DMS153 treated with DMSO at 0.1 percent for 48 hours (cell line): ENCODE measurements around the gene ACAP1.
A peak's percentile ranks its signal among the peaks of the same experiment; 100 is the strongest.

Source experiments
- DNase-seq: peaks from one replicate; lab custom pipeline; 2025; ENCODE audit not compliant: unreplicated experiment; lab: John Stamatoyannopoulos, UW

The ACAP1 gene

GRCh38 chr17:7336240-7337175, at the start of gene ACAP1:
ACAP1 (plus strand) TSS chr17:7336529; CDS start chr17:7336735, 206 bp downstream.
- no peak for DNase-seq

GRCh38 chr17:7289256-7290032, 46.9 kb upstream of the ACAP1 start:
- DNase-seq: no peak

- DNase-seq: no peak
Measured at GRCh38 chr17:7290166-7290565, 46.2 kb upstream of the ACAP1 start.

DNA sequence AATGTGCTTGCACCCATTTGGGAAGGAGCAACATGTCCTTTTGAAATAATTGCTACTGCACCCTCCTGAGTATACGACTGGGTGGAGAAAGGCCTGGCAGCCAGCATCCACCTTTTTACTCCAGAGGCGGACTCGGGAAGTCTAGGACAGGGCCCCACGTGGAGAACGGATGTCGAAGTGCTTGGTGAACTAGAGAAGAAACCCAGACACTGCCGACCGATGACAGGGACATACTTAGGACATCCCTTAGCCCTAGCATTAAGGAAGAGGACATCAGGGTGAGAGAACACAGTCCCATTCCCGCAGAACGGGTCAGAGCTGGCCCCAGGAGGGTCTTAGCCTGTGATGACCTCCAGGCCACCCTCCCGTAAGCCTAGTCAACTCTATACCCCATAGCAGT, 45.6 kb upstream of the ACAP1 start:
- no peak for DNase-seq

GRCh38 chr17:7292194-7292593, 44.1 kb upstream of the ACAP1 start:
- DNase-seq: no peak

GRCh38 chr17:7292729-7293128, 43.6 kb upstream of the ACAP1 start:
- no peak for DNase-seq

- DNase-seq: no peak
Measured at GRCh38 chr17:7293159-7293558, 43.2 kb upstream of the ACAP1 start.

- peak; percentile 15 for DNase-seq
Measured at GRCh38 chr17:7293816-7294613, 42.3 kb upstream of the ACAP1 start.

DNA sequence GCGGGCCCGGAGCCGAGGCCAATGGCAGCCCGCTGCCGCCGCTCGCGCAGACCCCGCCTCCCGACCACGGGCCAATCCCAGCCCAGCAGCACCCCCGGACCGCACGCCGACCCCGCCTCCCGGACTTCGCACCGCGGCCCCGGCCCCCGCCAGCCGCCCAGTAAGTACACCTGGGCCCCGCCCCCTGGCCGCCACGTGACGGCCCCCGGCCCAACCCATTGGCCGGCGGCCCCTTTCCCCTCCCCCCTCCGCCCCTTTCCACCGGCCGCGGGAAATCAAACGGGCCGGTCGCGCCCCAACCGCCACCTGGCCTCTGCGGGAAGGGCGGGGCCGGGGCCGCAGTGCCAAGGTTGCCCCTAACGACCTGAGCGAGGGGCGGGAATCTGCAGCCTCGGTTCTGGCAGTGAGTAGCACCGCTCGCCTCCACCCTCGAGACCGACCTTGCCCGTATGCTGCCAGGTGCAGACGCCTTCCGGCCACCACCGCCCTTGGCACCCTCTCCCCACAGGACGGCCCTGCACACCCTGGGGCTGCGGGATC, 41.6 kb upstream of the ACAP1 start, which contains the start of gene YBX2:
Gene YBX2, minus strand, starts transcription at position 26 of the 540 bp plus-strand sequence. CDS start 139 bp downstream, outside the sequence.
- DNase-seq: peak; percentile 76

DNA sequence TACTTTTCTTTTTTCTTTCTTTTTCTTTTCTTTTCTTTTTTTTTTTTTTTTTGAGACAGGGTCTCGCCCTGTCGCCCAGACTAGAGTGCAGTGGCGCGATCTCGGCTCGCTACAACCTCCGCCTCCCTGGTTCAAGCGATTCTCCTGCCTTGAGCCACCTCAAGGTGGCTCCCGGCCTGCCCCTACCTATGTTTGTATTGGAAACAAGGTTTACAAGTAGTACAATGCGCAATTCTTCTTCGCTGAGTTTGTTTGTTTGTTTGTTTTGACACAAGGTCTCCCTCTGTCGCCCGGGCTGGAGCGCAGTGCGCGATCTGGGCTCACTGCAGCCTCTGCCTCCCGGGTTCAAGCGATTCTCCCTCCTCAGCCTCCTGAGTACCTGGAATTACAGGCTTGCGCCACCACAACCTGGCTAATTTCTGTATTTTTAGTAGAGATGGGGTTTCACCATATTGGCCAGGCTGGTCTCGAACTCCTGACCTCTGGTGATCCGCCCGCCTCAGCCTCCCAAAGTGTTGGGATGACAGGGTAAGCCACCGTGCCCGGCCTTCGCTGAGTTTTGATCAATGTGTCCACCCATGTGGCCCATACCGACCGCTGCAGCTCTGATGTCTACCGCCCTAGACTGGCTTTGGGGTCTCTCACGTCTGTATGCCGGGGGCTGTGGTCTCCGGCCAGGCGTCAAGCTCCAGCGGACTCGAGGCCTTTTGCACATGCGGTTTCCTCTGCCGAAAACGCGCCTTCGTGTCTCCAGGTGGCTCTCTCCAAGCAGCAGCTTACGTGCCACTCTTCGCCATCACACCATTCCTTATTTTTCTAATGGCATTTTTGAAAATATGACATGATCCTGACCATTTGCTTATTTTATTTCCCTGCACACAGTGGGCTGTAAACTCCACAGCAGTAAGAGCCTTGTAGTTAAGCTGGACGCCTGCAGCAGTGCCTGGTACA, 40.8 kb upstream of the ACAP1 start:
- no peak for DNase-seq

DNA sequence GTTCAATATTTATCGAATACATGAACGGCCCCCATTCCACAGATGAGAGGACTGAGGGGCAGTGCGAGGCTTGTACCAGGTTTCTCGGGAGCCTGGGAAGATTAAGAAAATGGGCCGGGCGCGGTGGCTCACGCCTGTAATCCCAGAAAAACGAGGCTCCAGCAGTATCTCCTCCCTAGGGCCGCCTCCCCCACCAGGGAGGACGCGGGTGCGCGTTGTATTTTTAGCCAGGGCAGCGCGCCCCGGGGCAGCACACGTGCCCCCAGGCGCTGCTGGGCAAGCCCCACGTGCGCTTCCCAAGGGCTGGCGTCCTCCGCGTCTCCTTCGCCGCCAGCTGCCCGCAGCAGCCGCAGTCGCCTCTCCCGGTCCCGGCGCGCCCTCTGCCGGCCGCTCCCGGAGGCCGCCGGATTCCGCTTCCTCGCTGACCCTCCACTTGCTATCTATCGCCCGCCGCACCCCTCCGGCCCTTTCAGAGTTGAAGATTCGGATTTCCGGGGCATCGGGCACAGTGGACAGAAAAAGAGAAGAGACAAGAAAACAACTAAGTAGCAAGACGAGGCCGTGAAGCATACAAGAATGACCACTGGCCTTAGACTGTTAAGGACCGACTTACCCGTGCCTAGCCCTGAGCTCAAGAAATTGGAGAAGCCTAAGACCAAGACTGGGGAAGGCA, 40.0 kb upstream of the ACAP1 start:
- DNase-seq: peak; percentile 2

- no peak for DNase-seq
Measured at GRCh38 chr17:7304179-7304578, 32.1 kb upstream of the ACAP1 start.

GRCh38 chr17:7306911-7307685, 29.2 kb upstream of the ACAP1 start, which contains the start of gene EIF5A:
EIF5A (plus strand) TSS chr17:7307628; CDS start chr17:7309636, 2,008 bp downstream.
- DNase-seq: peak; percentile 78

DNA sequence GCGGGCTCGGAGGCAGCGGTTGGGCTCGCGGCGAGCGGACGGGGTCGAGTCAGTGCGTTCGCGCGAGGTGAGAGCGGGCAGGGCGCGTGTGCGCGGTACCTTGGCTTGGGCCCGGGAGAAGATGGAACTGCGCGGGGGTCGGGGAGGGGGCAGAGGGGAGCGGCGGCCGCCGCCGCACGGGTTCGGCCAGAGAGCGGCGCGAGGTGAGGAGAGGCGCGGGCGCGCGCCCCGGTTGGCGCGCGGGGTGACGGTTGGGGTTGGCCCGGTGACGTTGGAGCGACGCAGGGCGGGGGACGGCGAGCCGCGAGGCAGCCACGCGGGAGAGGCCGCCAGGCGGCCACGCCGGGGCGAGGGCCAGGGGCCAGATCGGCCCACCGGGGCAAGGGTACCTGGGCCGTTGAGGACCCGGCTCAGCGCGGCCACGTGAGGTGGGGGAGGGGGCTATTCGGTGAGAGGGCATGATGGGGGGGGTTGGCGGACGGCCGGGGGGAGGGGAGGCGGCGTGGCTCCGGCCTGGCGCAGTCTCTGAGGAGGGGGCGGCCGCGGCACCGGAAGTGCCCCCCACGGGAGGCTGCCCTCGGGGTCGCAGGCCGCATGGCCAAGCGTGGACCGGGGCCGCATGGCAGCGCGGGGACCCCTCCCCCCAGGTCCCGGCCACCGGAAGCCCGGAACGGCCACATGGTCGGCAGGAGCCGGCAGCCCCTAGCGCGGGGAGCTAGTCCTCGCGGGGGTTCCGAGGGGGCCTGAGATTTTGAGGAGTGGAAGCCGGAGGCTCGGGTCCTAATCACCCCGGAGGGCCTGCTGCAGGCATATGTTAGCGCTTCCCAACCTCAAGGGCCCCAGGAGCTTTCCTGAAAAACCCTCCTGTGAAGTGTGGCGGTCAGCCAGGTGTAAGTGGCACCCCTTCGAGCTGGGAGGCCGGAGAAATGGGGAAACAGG, 28.4 kb upstream of the ACAP1 start:
- no peak for DNase-seq

- peak; percentile 14 for DNase-seq
Measured at GRCh38 chr17:7308625-7309433, 27.5 kb upstream of the ACAP1 start.

DNA sequence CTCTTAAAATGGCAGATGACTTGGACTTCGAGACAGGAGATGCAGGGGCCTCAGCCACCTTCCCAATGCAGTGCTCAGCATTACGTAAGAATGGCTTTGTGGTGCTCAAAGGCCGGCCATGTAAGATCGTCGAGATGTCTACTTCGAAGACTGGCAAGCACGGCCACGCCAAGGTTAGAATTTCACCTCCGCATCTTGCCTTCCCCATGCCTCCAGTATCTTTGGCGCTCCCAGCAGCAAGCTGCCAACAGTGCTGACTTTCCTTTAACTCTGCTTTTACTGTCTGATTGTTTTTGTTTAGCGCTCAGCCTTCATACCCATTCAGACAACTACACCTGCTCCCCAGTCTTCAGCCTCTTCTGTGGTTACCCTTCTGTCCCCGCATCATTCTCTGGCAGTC, 26.7 kb upstream of the ACAP1 start:
- DNase-seq: no peak
